B cell (primary cell): ENCODE results near the gene TUBA4B. TPM values are rescaled to one million over a fixed set of nuclear protein-coding genes. Genes with fewer than 3 reads are reported as not detected.

Experiments used
- ATAC-seq: fragments of 200-7000 bp; cut with Tn5 transposase; one replicate; pipeline ENCODE4 v1.10.0; 2021; ENCODE audit warnings: low read depth, mild to moderate bottlenecking, moderate number of reproducible peaks, moderate library complexity
- CTCF ChIA-PET: fragments of 350-600 bp; sonication (Branson Sonifier 250); formaldehyde crosslinking; loops from one replicate; lab custom pipeline; 2021; ENCODE audit warnings: antibody characterized with exemption, inconsistent platforms; lab: Charles Lee
- POLR2A ChIA-PET: fragments of 350-600 bp; sonication (Branson Sonifier 250); formaldehyde crosslinking; loops from one replicate; lab custom pipeline; 2021; ENCODE audit warnings: antibody characterized with exemption; lab: Charles Lee
- DNase-seq: peaks from one replicate; pipeline ENCODE4 v3.0.0; 2013
- H2AFZ ChIP-seq: 2 replicates; pipeline ENCODE4 v1.6.1; 2012; ENCODE audit warnings: mild to moderate bottlenecking, low read depth, low read length; ENCODE audit not compliant: insufficient read depth, poor library complexity, severe bottlenecking
- H3K27ac ChIP-seq, 2 donors: 1 replicate in 1 of 2; 2 replicates in 1 of 2; pipeline ENCODE4 v1.5.1; 2012 to 2013; ENCODE audit warnings: low read length in 2 of 2, mild to moderate bottlenecking in 2 of 2, moderate library complexity in 1 of 2
- H3K27me3 ChIP-seq, 4 experiments: fragments of 200-600 bp in 1 of 4; sonication (generic) in 1 of 4; replicated peaks in 1 of 4; 1 replicate in 2 of 4; 2 replicates in 2 of 4; pipeline versions ENCODE4 v1.6.1 to v1.7.0; 2013 to 2016; ENCODE audit warnings: low read length in 3 of 4, mild to moderate bottlenecking in 2 of 4, mixed read lengths in 1 of 4, moderate library complexity in 1 of 4; ENCODE audit not compliant: insufficient read depth in 4 of 4, control insufficient read depth in 3 of 4; ENCODE audit errors: control extremely low read depth in 1 of 4
- H3K36me3 ChIP-seq, 2 experiments: replicated peaks in 1 of 2; 1 replicate in 1 of 2; 2 replicates in 1 of 2; pipeline versions ENCODE4 v1.6.1 to v1.7.1; 2013; ENCODE audit warnings: low read length in 1 of 2; ENCODE audit not compliant: insufficient read depth in 2 of 2, control insufficient read depth in 1 of 2; ENCODE audit errors: control extremely low read depth in 1 of 2, extremely low read depth in 1 of 2
- H3K4me1 ChIP-seq, 2 donors: fragments of 200-600 bp in 1 of 2; sonication (generic) in 1 of 2; 1 replicate in 1 of 2; 2 replicates in 1 of 2; pipeline versions ENCODE4 v1.5.1 to v1.6.1; 2013 to 2017; ENCODE audit warnings: low read length in 2 of 2; ENCODE audit not compliant: control insufficient read depth in 2 of 2, insufficient read depth in 2 of 2
- H3K4me2 ChIP-seq: replicated peaks from 2 replicates; pipeline ENCODE3; 2012; ENCODE audit warnings: mild to moderate bottlenecking, low read depth, low read length; ENCODE audit not compliant: poor library complexity, severe bottlenecking
- H3K4me3 ChIP-seq, 5 experiments: fragments of 200-600 bp in 1 of 5; sonication (generic) in 1 of 5; 1 replicate in 3 of 5; 2 replicates in 2 of 5; pipeline versions ENCODE4 v1.5.1 to v1.7.0; 2011 to 2016; ENCODE audit warnings: low read length in 4 of 5, mild to moderate bottlenecking in 4 of 5, low read depth in 2 of 5, control low read depth in 1 of 5, moderate library complexity in 1 of 5; ENCODE audit not compliant: insufficient read depth in 1 of 5; ENCODE audit errors: control extremely low read depth in 1 of 5, extremely low read depth in 1 of 5
- H3K79me2 ChIP-seq: fragments of 200-600 bp; sonication (generic); one replicate; pipeline ENCODE4 v1.6.0; 2016; ENCODE audit warnings: low read length; ENCODE audit not compliant: control insufficient read depth, insufficient read depth
- H3K9ac ChIP-seq: fragments of 200-600 bp; sonication (generic); 2 replicates; pipeline ENCODE4 v1.6.1; 2017; ENCODE audit warnings: mild to moderate bottlenecking, low read length, moderate library complexity
- H3K9me3 ChIP-seq, 3 donors: one replicate each; pipeline versions ENCODE4 v1.6.1 to v1.7.1; 2013; ENCODE audit warnings: low read length in 2 of 3; ENCODE audit not compliant: control insufficient read depth in 2 of 3, insufficient read depth in 1 of 3; ENCODE audit errors: control extremely low read depth in 1 of 3
- H4K20me1 ChIP-seq: 2 replicates; pipeline ENCODE4 v1.6.0; 2012; ENCODE audit warnings: mild to moderate bottlenecking, low read length; ENCODE audit not compliant: insufficient read depth, control insufficient read depth, poor library complexity, severe bottlenecking
- H3K27ac Mint-ChIP-seq: one replicate; pipeline ENCODE4 v1.8.0; 2021; ENCODE audit warnings: mixed read lengths
- H3K27me3 Mint-ChIP-seq: one replicate; pipeline ENCODE4 v1.8.0; 2021; ENCODE audit warnings: mixed read lengths
- H3K4me1 Mint-ChIP-seq: one replicate; pipeline ENCODE4 v1.8.0; 2021; ENCODE audit warnings: mixed read lengths
- H3K4me3 Mint-ChIP-seq: one replicate; pipeline ENCODE4 v1.8.0; 2021; ENCODE audit warnings: mixed read lengths
- H3K9me3 Mint-ChIP-seq: one replicate; pipeline ENCODE4 v1.8.0; 2022; ENCODE audit warnings: mixed read lengths; ENCODE audit not compliant: insufficient read depth
- EZH2 ChIP-seq: IDR thresholded peaks from 2 replicates; pipeline ENCODE4 v1.6.1; 2012; ENCODE audit warnings: borderline replicate concordance, low read depth, mild to moderate bottlenecking, moderate library complexity, low read length; ENCODE audit not compliant: insufficient read depth, poor library complexity, severe bottlenecking
- WGBS: methylation state at CpG from one replicate; pipeline ENCODE4 v1.1.5; 2013; ENCODE audit warnings: missing lambda C conversion rate; ENCODE audit not compliant: insufficient coverage; 5-methylcytosine and 5-hydroxymethylcytosine counted together
- intact Hi-C: fragments of 100-400 bp; cut with micrococcal nuclease; formaldehyde crosslinking; loops from one replicate; pipeline ENCODE4 v1.10.0; 2022
- polyA plus RNA-seq: library from polyadenylated mRNA; depleted of rRNA; stranded (reverse); fragments of >200 nt; gene quantifications from 2 replicates; pipeline ENCODE4 v1.2.3, GENCODE V29; 2012
- total RNA-seq, 2 donors: library from RNA; stranded (reverse); fragments of 120-200 nt in 1 of 2; gene quantifications; 1 replicate in 1 of 2; 2 replicates in 1 of 2; pipeline versions ENCODE4 v1.2.3 to v1.2.4, GENCODE V29; 2013 to 2022
- TF ChIP-seq, protein P1 (sequence below): fragments of 200-600 bp; IDR thresholded peaks from one replicate; pipeline ENCODE4 v1.8.0; 2022; ENCODE audit warnings: antibody characterized with exemption, mild to moderate bottlenecking

TUBA4B gene
- total and polyA plus RNA-seq, 2 donors (not counting 1 experiment from before 2014, with no cell fraction given): not detected

DNA sequence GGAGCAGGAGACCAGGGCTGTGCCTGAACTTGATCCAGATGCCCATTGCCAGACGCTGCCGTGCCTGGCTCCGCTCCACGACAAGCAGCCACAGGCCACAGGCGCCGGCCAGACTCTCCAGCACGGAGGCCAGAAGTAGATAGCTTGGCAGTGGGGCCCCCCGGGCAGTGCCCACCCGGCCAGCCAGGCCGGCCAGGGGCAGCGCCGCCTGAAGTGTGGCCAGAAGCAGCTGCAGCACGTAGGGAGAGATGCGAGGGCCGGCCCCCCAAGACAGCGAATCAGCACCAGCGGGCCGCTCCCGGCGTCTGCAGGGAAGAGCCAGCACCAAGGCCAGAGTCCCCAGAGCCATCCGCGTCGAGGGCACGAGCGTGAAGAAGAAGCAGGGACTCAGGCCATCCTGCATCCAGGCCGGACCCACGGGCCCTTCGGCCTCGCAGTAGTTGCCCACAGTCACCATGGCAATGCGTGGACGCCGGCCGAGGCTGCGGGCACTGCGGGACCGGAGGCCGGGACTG is 34.8 kb upstream of the TUBA4B start:
- Mint-ChIP-seq H3K9me3 (no peaks in the 10 kb centered on the region), H3K27ac (peak overlapping the region; percentile 86), H3K4me1 (peaks cover 20% of the 10 kb centered on the region), H3K27me3 (no peaks in the 10 kb centered on the region), H3K4me3 (peak overlapping the region; percentile 87)
- Histone ChIP-seq H2AFZ (peak overlapping the region; percentile 68), H3K4me2 (peak overlapping the region; percentile 91), H3K27ac (peak overlapping the region in 1 of 2 donors; percentile 0), H3K27me3 (no peaks in the 10 kb centered on the region), H3K36me3 (peaks cover 5 to 32% of the 10 kb centered on the region in 2 experiments), H3K79me2 (no peaks in the 10 kb centered on the region), H4K20me1 (peaks cover 30% of the 10 kb centered on the region), H3K4me3 (peak overlapping the region; percentile 51 to 74 (median 66)), H3K4me1 (peaks cover 17 to 21% of the 10 kb centered on the region in 2 donors), H3K9ac (peak overlapping the region; percentile 68), H3K9me3 (no peaks in the 10 kb centered on the region)
- DNase-seq (no peak), ATAC-seq (peak; percentile 19)
- ChIA-PET POLR2A (interaction anchor here (0.6 to 3.0 kb wide), 9 partner anchors 11 to 77 kb away, joined by 4 to 30 read pairs (median 8); partner anchors contain the start of genes ANKZF1, ATG9A, CNPPD1 and DNAJB2), CTCF (interaction anchor here (1.2 to 4.3 kb wide), 6 partner anchors 12 to 77 kb away, joined by 4 to 26 read pairs (median 10); partner anchors contain the start of genes CNPPD1, DNAJB2, SLC23A3 and ZFAND2B)
- no peak for TF ChIP-seq EZH2
- TF ChIP-seq, protein P1, sequence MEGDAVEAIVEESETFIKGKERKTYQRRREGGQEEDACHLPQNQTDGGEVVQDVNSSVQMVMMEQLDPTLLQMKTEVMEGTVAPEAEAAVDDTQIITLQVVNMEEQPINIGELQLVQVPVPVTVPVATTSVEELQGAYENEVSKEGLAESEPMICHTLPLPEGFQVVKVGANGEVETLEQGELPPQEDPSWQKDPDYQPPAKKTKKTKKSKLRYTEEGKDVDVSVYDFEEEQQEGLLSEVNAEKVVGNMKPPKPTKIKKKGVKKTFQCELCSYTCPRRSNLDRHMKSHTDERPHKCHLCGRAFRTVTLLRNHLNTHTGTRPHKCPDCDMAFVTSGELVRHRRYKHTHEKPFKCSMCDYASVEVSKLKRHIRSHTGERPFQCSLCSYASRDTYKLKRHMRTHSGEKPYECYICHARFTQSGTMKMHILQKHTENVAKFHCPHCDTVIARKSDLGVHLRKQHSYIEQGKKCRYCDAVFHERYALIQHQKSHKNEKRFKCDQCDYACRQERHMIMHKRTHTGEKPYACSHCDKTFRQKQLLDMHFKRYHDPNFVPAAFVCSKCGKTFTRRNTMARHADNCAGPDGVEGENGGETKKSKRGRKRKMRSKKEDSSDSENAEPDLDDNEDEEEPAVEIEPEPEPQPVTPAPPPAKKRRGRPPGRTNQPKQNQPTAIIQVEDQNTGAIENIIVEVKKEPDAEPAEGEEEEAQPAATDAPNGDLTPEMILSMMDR: no peak
- under 1% methylated on average over 37 of the region's 37 CpGs for WGBS
- intact Hi-C loops: loop anchor here (1.0 to 2.0 kb wide), 4 partner anchors 41 to 77 kb away; partner anchors contain the start of genes DNAJB2 and NHEJ1
